Stimulated activated CD8-positive, alpha-beta memory T cell treated with anti-CD3 and anti-CD28 coated beads, Interleukin-2, amount 100 ng/mL, for 48 hours (primary cell): ENCODE measurements around the gene DDX49.

ENCODE experiments used
- DNase-seq, 2 donors: peaks; one replicate each; pipeline ENCODE4 v3.0.0-alpha.2; 2020; ENCODE audit warnings: low read depth in 2 of 2

DDX49 gene

GRCh38 chr19:18972301-18972811 lies 52.8 kb downstream of the DDX49 start:
- DNase-seq = no peak

GRCh38 chr19:18972851-18973250 lies 53.3 kb downstream of the DDX49 start:
- DNase-seq = no peak

GRCh38 chr19:18975011-18975410 lies 55.5 kb downstream of the DDX49 start:
- DNase-seq = no peak

GRCh38 chr19:18975869-18976268 lies 56.4 kb downstream of the DDX49 start:
- DNase-seq = no peak
